B cell (primary cell): ENCODE data around the gene PUS10. TPM values are rescaled to one million over a fixed set of nuclear protein-coding genes. Genes with fewer than 3 reads are reported as not detected.

Experiments
- ATAC-seq: fragments of 200-7000 bp; cut with Tn5 transposase; one replicate; pipeline ENCODE4 v1.10.0; 2021; ENCODE audit warnings: low read depth, mild to moderate bottlenecking, moderate number of reproducible peaks, moderate library complexity
- CTCF ChIA-PET: fragments of 350-600 bp; sonication (Branson Sonifier 250); formaldehyde crosslinking; loops from one replicate; lab custom pipeline; 2021; ENCODE audit warnings: antibody characterized with exemption, inconsistent platforms; lab: Charles Lee
- POLR2A ChIA-PET: fragments of 350-600 bp; sonication (Branson Sonifier 250); formaldehyde crosslinking; loops from one replicate; lab custom pipeline; 2021; ENCODE audit warnings: antibody characterized with exemption; lab: Charles Lee
- DNase-seq: peaks from one replicate; pipeline ENCODE4 v3.0.0; 2013
- H2AFZ ChIP-seq: 2 replicates; pipeline ENCODE4 v1.6.1; 2012; ENCODE audit warnings: mild to moderate bottlenecking, low read depth, low read length; ENCODE audit not compliant: insufficient read depth, poor library complexity, severe bottlenecking
- H3K27ac ChIP-seq, 2 donors: 1 replicate in 1 of 2; 2 replicates in 1 of 2; pipeline ENCODE4 v1.5.1; 2012 to 2013; ENCODE audit warnings: low read length in 2 of 2, mild to moderate bottlenecking in 2 of 2, moderate library complexity in 1 of 2
- H3K27me3 ChIP-seq, 4 experiments: fragments of 200-600 bp in 1 of 4; sonication (generic) in 1 of 4; replicated peaks in 1 of 4; 1 replicate in 2 of 4; 2 replicates in 2 of 4; pipeline versions ENCODE4 v1.6.1 to v1.7.0; 2013 to 2016; ENCODE audit warnings: low read length in 3 of 4, mild to moderate bottlenecking in 2 of 4, mixed read lengths in 1 of 4, moderate library complexity in 1 of 4; ENCODE audit not compliant: insufficient read depth in 4 of 4, control insufficient read depth in 3 of 4; ENCODE audit errors: control extremely low read depth in 1 of 4
- H3K36me3 ChIP-seq, 2 experiments: replicated peaks in 1 of 2; 1 replicate in 1 of 2; 2 replicates in 1 of 2; pipeline versions ENCODE4 v1.6.1 to v1.7.1; 2013; ENCODE audit warnings: low read length in 1 of 2; ENCODE audit not compliant: insufficient read depth in 2 of 2, control insufficient read depth in 1 of 2; ENCODE audit errors: control extremely low read depth in 1 of 2, extremely low read depth in 1 of 2
- H3K4me1 ChIP-seq, 2 donors: fragments of 200-600 bp in 1 of 2; sonication (generic) in 1 of 2; 1 replicate in 1 of 2; 2 replicates in 1 of 2; pipeline versions ENCODE4 v1.5.1 to v1.6.1; 2013 to 2017; ENCODE audit warnings: low read length in 2 of 2; ENCODE audit not compliant: control insufficient read depth in 2 of 2, insufficient read depth in 2 of 2
- H3K4me2 ChIP-seq: replicated peaks from 2 replicates; pipeline ENCODE3; 2012; ENCODE audit warnings: mild to moderate bottlenecking, low read depth, low read length; ENCODE audit not compliant: poor library complexity, severe bottlenecking
- H3K4me3 ChIP-seq, 5 experiments: fragments of 200-600 bp in 1 of 5; sonication (generic) in 1 of 5; 1 replicate in 3 of 5; 2 replicates in 2 of 5; pipeline versions ENCODE4 v1.5.1 to v1.7.0; 2011 to 2016; ENCODE audit warnings: low read length in 4 of 5, mild to moderate bottlenecking in 4 of 5, low read depth in 2 of 5, control low read depth in 1 of 5, moderate library complexity in 1 of 5; ENCODE audit not compliant: insufficient read depth in 1 of 5; ENCODE audit errors: control extremely low read depth in 1 of 5, extremely low read depth in 1 of 5
- H3K79me2 ChIP-seq: fragments of 200-600 bp; sonication (generic); one replicate; pipeline ENCODE4 v1.6.0; 2016; ENCODE audit warnings: low read length; ENCODE audit not compliant: control insufficient read depth, insufficient read depth
- H3K9ac ChIP-seq: fragments of 200-600 bp; sonication (generic); 2 replicates; pipeline ENCODE4 v1.6.1; 2017; ENCODE audit warnings: mild to moderate bottlenecking, low read length, moderate library complexity
- H3K9me3 ChIP-seq, 3 donors: one replicate each; pipeline versions ENCODE4 v1.6.1 to v1.7.1; 2013; ENCODE audit warnings: low read length in 2 of 3; ENCODE audit not compliant: control insufficient read depth in 2 of 3, insufficient read depth in 1 of 3; ENCODE audit errors: control extremely low read depth in 1 of 3
- H4K20me1 ChIP-seq: 2 replicates; pipeline ENCODE4 v1.6.0; 2012; ENCODE audit warnings: mild to moderate bottlenecking, low read length; ENCODE audit not compliant: insufficient read depth, control insufficient read depth, poor library complexity, severe bottlenecking
- H3K27ac Mint-ChIP-seq: one replicate; pipeline ENCODE4 v1.8.0; 2021; ENCODE audit warnings: mixed read lengths
- H3K27me3 Mint-ChIP-seq: one replicate; pipeline ENCODE4 v1.8.0; 2021; ENCODE audit warnings: mixed read lengths
- H3K4me1 Mint-ChIP-seq: one replicate; pipeline ENCODE4 v1.8.0; 2021; ENCODE audit warnings: mixed read lengths
- H3K4me3 Mint-ChIP-seq: one replicate; pipeline ENCODE4 v1.8.0; 2021; ENCODE audit warnings: mixed read lengths
- H3K9me3 Mint-ChIP-seq: one replicate; pipeline ENCODE4 v1.8.0; 2022; ENCODE audit warnings: mixed read lengths; ENCODE audit not compliant: insufficient read depth
- CTCF ChIP-seq: fragments of 200-600 bp; IDR thresholded peaks from one replicate; pipeline ENCODE4 v1.8.0; 2022; ENCODE audit warnings: antibody characterized with exemption, mild to moderate bottlenecking
- EZH2 ChIP-seq: IDR thresholded peaks from 2 replicates; pipeline ENCODE4 v1.6.1; 2012; ENCODE audit warnings: borderline replicate concordance, low read depth, mild to moderate bottlenecking, moderate library complexity, low read length; ENCODE audit not compliant: insufficient read depth, poor library complexity, severe bottlenecking
- WGBS: methylation state at CpG from one replicate; pipeline ENCODE4 v1.1.5; 2013; ENCODE audit warnings: missing lambda C conversion rate; ENCODE audit not compliant: insufficient coverage; 5-methylcytosine and 5-hydroxymethylcytosine counted together
- intact Hi-C: fragments of 100-400 bp; cut with micrococcal nuclease; formaldehyde crosslinking; loops from one replicate; pipeline ENCODE4 v1.10.0; 2022
- polyA plus RNA-seq: library from polyadenylated mRNA; depleted of rRNA; stranded (reverse); fragments of >200 nt; gene quantifications from 2 replicates; pipeline ENCODE4 v1.2.3, GENCODE V29; 2012
- total RNA-seq, 2 donors: library from RNA; stranded (reverse); fragments of 120-200 nt in 1 of 2; gene quantifications; 1 replicate in 1 of 2; 2 replicates in 1 of 2; pipeline versions ENCODE4 v1.2.3 to v1.2.4, GENCODE V29; 2013 to 2022

Gene PUS10
- total and polyA plus RNA-seq, 2 donors (not counting 1 experiment from before 2014, with no cell fraction given), result 3.2 to 7.1 TPM

GRCh38 chr2:60976875-60977561, 41.0 kb downstream of the PUS10 start:
- Histone ChIP-seq H3K27me3 (no peaks in the 10 kb centered on the region), H2AFZ (peak overlapping the region; percentile 48), H3K4me1 (peaks cover 33 to 55% of the 10 kb centered on the region in 2 donors), H3K36me3 (no peaks in the 10 kb centered on the region), H3K9ac (no peak overlapping the region), H3K4me2 (no peak overlapping the region), H3K4me3 (no peak overlapping the region), H4K20me1 (no peaks in the 10 kb centered on the region), H3K27ac (peak overlapping the region in 1 of 2 donors; percentile 49), H3K9me3 (peaks cover 0 to 23% (median 0%) of the 10 kb centered on the region in 3 donors), H3K79me2 (no peaks in the 10 kb centered on the region)
- H3K4me3 Mint-ChIP-seq, result no peak overlapping the region
- no peaks in the 10 kb centered on the region for H3K9me3 Mint-ChIP-seq
- peaks cover 67% of the 10 kb centered on the region for H3K4me1 Mint-ChIP-seq
- ChIA-PET POLR2A (no interaction called here), CTCF (interaction anchor here (0.6 to 1.4 kb wide), 3 partner anchors 12 to 54 kb away, joined by 3 to 5 read pairs (median 4); no protein-coding TSS in a partner anchor)
- no peak for DNase-seq
- 80% methylated on average over 1 of the region's 5 CpGs for WGBS
- peak overlapping the region; percentile 59 for H3K27ac Mint-ChIP-seq
- ATAC-seq, result no peak
- TF ChIP-seq CTCF (no peak), EZH2 (no peak)
- H3K27me3 Mint-ChIP-seq, result no peaks in the 10 kb centered on the region
- intact Hi-C loops, result no loop called here

GRCh38 chr2:60976256-60976850, 41.7 kb downstream of the PUS10 start:
- H3K4me2 ChIP-seq, result no peak overlapping the region
- H3K27me3 Mint-ChIP-seq, result no peaks in the 10 kb centered on the region
- H3K36me3 ChIP-seq, result no peaks in the 10 kb centered on the region
- no peaks in the 10 kb centered on the region for H3K9me3 Mint-ChIP-seq
- intact Hi-C loops, result no loop called here
- no peaks in the 10 kb centered on the region for H4K20me1 ChIP-seq
- ChIA-PET CTCF (interaction anchor here (1.2 kb wide), 1 partner anchor 22 kb away, joined by 3 read pairs; no protein-coding TSS in a partner anchor), POLR2A (no interaction called here)
- no peak for TF ChIP-seq EZH2
- TF ChIP-seq CTCF, result no peak
- no peak overlapping the region for H3K9ac ChIP-seq
- no CpG with 5 or more reads among the region's 3 CpGs for WGBS
- no peak overlapping the region for H3K4me3 Mint-ChIP-seq
- no peaks in the 10 kb centered on the region for H3K79me2 ChIP-seq
- peaks cover 0 to 25% (median 0%) of the 10 kb centered on the region in 3 donors for H3K9me3 ChIP-seq
- peak overlapping the region; percentile 18 for H3K27ac Mint-ChIP-seq
- no peak for ATAC-seq
- no peaks in the 10 kb centered on the region for H3K27me3 ChIP-seq
- peaks cover 35 to 62% of the 10 kb centered on the region in 2 donors for H3K4me1 ChIP-seq
- no peak overlapping the region for H3K4me3 ChIP-seq
- no peak overlapping the region for H2AFZ ChIP-seq
- peaks cover 70% of the 10 kb centered on the region for H3K4me1 Mint-ChIP-seq
- DNase-seq, result no peak
- H3K27ac ChIP-seq, result peak overlapping the region in 1 of 2 donors; percentile 49
